OCI-LY1 (cell line): ENCODE results near the gene ACSL6.

Experiments used
- H2AFZ ChIP-seq: fragments of 200-600 bp; sonication (generic), shearing (Covaris generic); 2 replicates; pipeline ENCODE4 v1.6.0; 2014; ENCODE audit warnings: antibody characterized with exemption, mild to moderate bottlenecking, low read length
- H3F3A ChIP-seq: fragments of 200-600 bp; sonication (generic), shearing (Covaris generic); 2 replicates; pipeline ENCODE4 v1.6.0; 2014; ENCODE audit warnings: mild to moderate bottlenecking, antibody characterized with exemption, low read length, moderate library complexity; ENCODE audit not compliant: insufficient read depth
- H3K27ac ChIP-seq: fragments of 200-600 bp; sonication (generic); 2 replicates; pipeline ENCODE4 v1.5.1; 2014; ENCODE audit warnings: low read length, mixed run types, mild to moderate bottlenecking, low read depth; ENCODE audit not compliant: poor library complexity, severe bottlenecking
- H3K27me3 ChIP-seq: fragments of 200-600 bp; sonication (generic); 2 replicates; pipeline ENCODE4 v1.6.0; 2014; ENCODE audit warnings: antibody characterized with exemption, mild to moderate bottlenecking, low read length, moderate library complexity; ENCODE audit not compliant: insufficient read depth
- H3K36me3 ChIP-seq: fragments of 200-600 bp; sonication (generic); 2 replicates; pipeline ENCODE4 v1.6.1; 2014; ENCODE audit warnings: mild to moderate bottlenecking, antibody characterized with exemption, low read length, moderate library complexity, mixed read lengths; ENCODE audit not compliant: insufficient read depth
- H3K4me1 ChIP-seq: fragments of 200-600 bp; sonication (generic); 2 replicates; pipeline ENCODE4 v1.5.1; 2014; ENCODE audit warnings: mild to moderate bottlenecking, low read length, moderate library complexity; ENCODE audit not compliant: insufficient read depth, severe bottlenecking
- H3K4me2 ChIP-seq: fragments of 200-600 bp; sonication (generic), shearing (Covaris generic); 2 replicates; pipeline ENCODE4 v1.6.1; 2014; ENCODE audit warnings: low read length
- H3K4me3 ChIP-seq: fragments of 200-600 bp; sonication (generic); 2 replicates; pipeline ENCODE4 v1.5.1; 2014; ENCODE audit warnings: low read length, low read depth, mild to moderate bottlenecking, mixed read lengths; ENCODE audit not compliant: poor library complexity, severe bottlenecking
- H3K79me2 ChIP-seq: fragments of 200-600 bp; shearing (Covaris generic); 2 replicates; pipeline ENCODE4 v1.6.1; 2016; ENCODE audit warnings: mixed run types, low read length, mixed read lengths; ENCODE audit not compliant: insufficient read depth
- H3K9ac ChIP-seq: fragments of 200-600 bp; sonication (generic), shearing (Covaris generic); 2 replicates; pipeline ENCODE4 v1.6.1; 2014; ENCODE audit warnings: mild to moderate bottlenecking, low read length, mixed read lengths
- H3K9me2 ChIP-seq: fragments of 200-600 bp; sonication (generic), shearing (Covaris generic); 2 replicates; pipeline ENCODE4 v1.6.1; 2014; ENCODE audit warnings: low read depth, mild to moderate bottlenecking, low read length, mixed read lengths
- H3K9me3 ChIP-seq: fragments of 200-600 bp; shearing (Covaris generic); 2 replicates; pipeline ENCODE4 v1.6.1; 2014; ENCODE audit warnings: low read length, mixed read lengths
- H4K20me1 ChIP-seq: fragments of 200-600 bp; sonication (generic), shearing (Covaris generic); 2 replicates; pipeline ENCODE4 v1.6.0; 2016; ENCODE audit warnings: mild to moderate bottlenecking, low read length; ENCODE audit not compliant: insufficient read depth
- CTCF ChIP-seq: fragments of 200-600 bp; sonication (generic), shearing (Covaris generic); IDR thresholded peaks from 2 replicates; pipeline ENCODE4 v1.5.1; 2017; ENCODE audit warnings: mild to moderate bottlenecking, antibody characterized with exemption, low read length, moderate library complexity, mixed read lengths
- EZH2 ChIP-seq: fragments of 200-600 bp; sonication (generic), shearing (Covaris generic); IDR thresholded peaks from 2 replicates; pipeline ENCODE4 v1.8.0; 2017; ENCODE audit warnings: borderline replicate concordance, mixed run types, mild to moderate bottlenecking, antibody characterized with exemption, low read length, moderate library complexity, mixed read lengths

The ACSL6 gene

GRCh38 chr5:132032196-132032595, 20.7 kb upstream of the ACSL6 start:
- TF ChIP-seq EZH2 (no peak), CTCF (no peak)
- Histone ChIP-seq H3K9me3 (no peaks in the 10 kb centered on the region), H3K4me2 (no peak overlapping the region), H3K4me1 (no peaks in the 10 kb centered on the region), H3K27ac (no peak overlapping the region), H2AFZ (no peak overlapping the region), H3K36me3 (no peaks in the 10 kb centered on the region), H3K9me2 (no peaks in the 10 kb centered on the region), H3K79me2 (no peaks in the 10 kb centered on the region), H3K27me3 (no peaks in the 10 kb centered on the region), H3F3A (no peaks in the 10 kb centered on the region), H3K4me3 (no peak overlapping the region), H4K20me1 (no peaks in the 10 kb centered on the region), H3K9ac (no peak overlapping the region)

- H3K79me2 ChIP-seq: no peaks in the 10 kb centered on the region
- no peak for TF ChIP-seq EZH2
- no peak for TF ChIP-seq CTCF
- H3K4me1 ChIP-seq: no peaks in the 10 kb centered on the region
- H3K9me3 ChIP-seq: no peaks in the 10 kb centered on the region
- no peaks in the 10 kb centered on the region for H3K27me3 ChIP-seq
- no peak overlapping the region for H3K27ac ChIP-seq
- H4K20me1 ChIP-seq: no peaks in the 10 kb centered on the region
- no peak overlapping the region for H3K4me3 ChIP-seq
- H3K9me2 ChIP-seq: no peaks in the 10 kb centered on the region
- no peak overlapping the region for H3K4me2 ChIP-seq
- H2AFZ ChIP-seq: no peak overlapping the region
- no peaks in the 10 kb centered on the region for H3K36me3 ChIP-seq
- H3K9ac ChIP-seq: no peak overlapping the region
- H3F3A ChIP-seq: no peaks in the 10 kb centered on the region
These were observed 19.2 kb upstream of the ACSL6 start for GRCh38 chr5:132030610-132031009.

- no peaks in the 10 kb centered on the region for H3F3A ChIP-seq
- no peak for TF ChIP-seq CTCF
- TF ChIP-seq EZH2: no peak
- H3K9me3 ChIP-seq: no peaks in the 10 kb centered on the region
- no peak overlapping the region for H3K9ac ChIP-seq
- no peaks in the 10 kb centered on the region for H3K36me3 ChIP-seq
- H3K4me2 ChIP-seq: no peak overlapping the region
- H3K79me2 ChIP-seq: no peaks in the 10 kb centered on the region
- H3K4me3 ChIP-seq: no peak overlapping the region
- no peaks in the 10 kb centered on the region for H3K27me3 ChIP-seq
- no peaks in the 10 kb centered on the region for H3K9me2 ChIP-seq
- no peaks in the 10 kb centered on the region for H4K20me1 ChIP-seq
- no peaks in the 10 kb centered on the region for H3K4me1 ChIP-seq
- H2AFZ ChIP-seq: no peak overlapping the region
- no peak overlapping the region for H3K27ac ChIP-seq
These were observed 18.3 kb upstream of the ACSL6 start for GRCh38 chr5:132029609-132030330.
